ENCODE results near the gene AHNAK.

AHNAK gene

DNA sequence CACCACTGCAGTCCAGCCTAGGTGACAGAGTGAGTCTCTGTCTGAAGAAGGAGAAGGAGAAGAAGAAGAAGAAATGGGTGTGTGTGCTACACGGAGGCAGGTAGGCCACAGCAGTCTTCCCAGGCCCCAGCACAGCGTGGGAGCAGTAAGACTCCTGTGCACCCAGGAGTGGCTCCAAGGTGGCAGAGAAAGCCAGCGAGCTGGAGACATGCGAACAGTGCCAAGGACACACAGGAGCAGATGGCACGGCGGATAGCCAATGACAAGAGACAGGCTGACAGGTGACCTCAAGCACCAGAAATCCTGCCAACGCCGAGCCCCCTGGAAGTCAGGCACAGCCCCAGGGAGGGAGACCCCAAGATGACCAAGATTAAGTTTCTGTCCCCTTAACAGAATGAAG, 136.8 kb downstream of the AHNAK start:
- DNase-seq (ENCODE audit: low spot score) = no peak
- ChIA-PET POLR2A (ENCODE audit: low non-redundant PET) (no interaction called here), CTCF (no interaction called here)
- TF ChIP-seq, protein P1, sequence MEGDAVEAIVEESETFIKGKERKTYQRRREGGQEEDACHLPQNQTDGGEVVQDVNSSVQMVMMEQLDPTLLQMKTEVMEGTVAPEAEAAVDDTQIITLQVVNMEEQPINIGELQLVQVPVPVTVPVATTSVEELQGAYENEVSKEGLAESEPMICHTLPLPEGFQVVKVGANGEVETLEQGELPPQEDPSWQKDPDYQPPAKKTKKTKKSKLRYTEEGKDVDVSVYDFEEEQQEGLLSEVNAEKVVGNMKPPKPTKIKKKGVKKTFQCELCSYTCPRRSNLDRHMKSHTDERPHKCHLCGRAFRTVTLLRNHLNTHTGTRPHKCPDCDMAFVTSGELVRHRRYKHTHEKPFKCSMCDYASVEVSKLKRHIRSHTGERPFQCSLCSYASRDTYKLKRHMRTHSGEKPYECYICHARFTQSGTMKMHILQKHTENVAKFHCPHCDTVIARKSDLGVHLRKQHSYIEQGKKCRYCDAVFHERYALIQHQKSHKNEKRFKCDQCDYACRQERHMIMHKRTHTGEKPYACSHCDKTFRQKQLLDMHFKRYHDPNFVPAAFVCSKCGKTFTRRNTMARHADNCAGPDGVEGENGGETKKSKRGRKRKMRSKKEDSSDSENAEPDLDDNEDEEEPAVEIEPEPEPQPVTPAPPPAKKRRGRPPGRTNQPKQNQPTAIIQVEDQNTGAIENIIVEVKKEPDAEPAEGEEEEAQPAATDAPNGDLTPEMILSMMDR (conservative IDR thresholded peaks at IDR 0.05; ENCODE audit: low read depth) = no peak
- peak overlapping the region; percentile 83; the same call in 1 of the 2 replicates for H3K27ac ChIP-seq

DNA sequence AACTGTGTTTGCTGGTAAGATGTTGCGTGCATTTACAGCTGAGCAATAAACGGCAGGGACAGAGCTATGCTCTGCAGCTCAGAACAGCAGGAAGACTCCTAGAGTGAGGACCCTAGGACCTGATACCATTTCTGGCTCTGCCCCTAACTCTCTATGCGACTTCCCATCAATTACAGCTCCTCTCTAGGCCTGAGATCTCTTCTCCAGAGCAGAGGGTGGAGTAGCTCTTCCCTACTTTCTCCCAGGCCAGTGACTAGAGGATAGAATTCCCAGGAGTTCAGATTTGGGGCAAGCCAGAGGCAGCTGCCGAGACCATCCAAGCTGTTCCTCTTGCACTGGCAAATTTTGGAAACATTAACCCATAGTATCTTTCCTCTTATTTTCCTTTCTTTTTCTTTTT, 140.6 kb downstream of the AHNAK start:
- TF ChIP-seq, protein P1 (conservative IDR thresholded peaks at IDR 0.05; ENCODE audit: low read depth) = no peak
- no peak for DNase-seq (ENCODE audit: low spot score)
- CTCF ChIA-PET = interaction anchor here (0.6 to 2.9 kb wide), 3 partner anchors 19 to 177 kb away, joined by 4 to 11 read pairs (median 6); no protein-coding TSS in a partner anchor
- H3K27ac ChIP-seq = no peak overlapping the region
- POLR2A ChIA-PET (ENCODE audit: low non-redundant PET) = interaction anchor here (0.7 kb wide), 1 partner anchor 297 kb away, joined by 4 read pairs; no protein-coding TSS in a partner anchor

DNA sequence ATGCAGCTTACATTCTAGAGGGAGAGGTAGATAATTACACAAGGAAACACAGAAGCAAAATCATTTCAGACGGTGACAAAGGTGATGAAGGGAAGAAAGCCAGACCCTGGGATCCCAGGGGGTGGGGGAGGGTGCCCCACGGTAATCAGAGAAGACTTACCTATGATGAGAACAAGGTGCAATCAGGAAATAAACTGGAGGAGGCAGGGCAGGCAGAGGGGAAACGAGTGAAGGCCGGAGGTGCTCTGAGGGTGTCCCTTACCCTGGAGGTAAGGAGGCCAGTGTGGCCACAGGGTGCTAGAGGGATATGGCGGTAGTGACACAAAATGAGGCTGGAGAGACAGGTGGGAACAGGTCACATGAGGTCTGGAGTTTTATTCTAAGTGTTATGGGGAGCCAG, 141.7 kb downstream of the AHNAK start:
- TF ChIP-seq, protein P1 (conservative IDR thresholded peaks at IDR 0.05; ENCODE audit: low read depth) = no peak
- H3K27ac ChIP-seq = no peak overlapping the region
- DNase-seq (ENCODE audit: low spot score) = no peak
- ChIA-PET CTCF (interaction anchor here (0.5 to 2.9 kb wide), 2 partner anchors 20 to 1470 kb away, joined by 3 to 11 read pairs; no protein-coding TSS in a partner anchor), POLR2A (ENCODE audit: low non-redundant PET) (no interaction called here)

DNA sequence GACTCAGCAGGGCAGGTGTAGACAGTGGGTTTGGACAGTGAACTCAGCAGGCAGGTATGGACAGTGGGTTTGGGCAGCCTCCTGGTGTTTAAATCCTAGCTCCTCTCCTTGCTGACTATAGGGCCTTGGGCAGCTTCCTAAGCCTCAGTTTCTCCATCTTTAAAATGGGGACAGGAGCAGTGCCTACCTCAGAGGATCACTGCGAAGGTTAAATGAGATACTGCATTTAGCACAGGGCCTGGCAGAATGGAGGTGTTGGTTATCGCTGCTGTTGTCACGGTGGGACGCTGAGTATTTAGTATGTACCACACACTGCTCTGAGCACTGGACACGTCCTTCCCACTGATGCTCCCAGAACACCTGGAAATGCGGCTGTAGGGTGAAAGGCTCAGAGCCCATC, 142.2 kb downstream of the AHNAK start:
- ChIA-PET CTCF (interaction anchor here (0.7 to 2.9 kb wide), 2 partner anchors 20 to 110 kb away, joined by 4 to 11 read pairs; no protein-coding TSS in a partner anchor), POLR2A (ENCODE audit: low non-redundant PET) (no interaction called here)
- no peak overlapping the region for H3K27ac ChIP-seq
- DNase-seq (ENCODE audit: low spot score) = no peak
- TF ChIP-seq, protein P1 (conservative IDR thresholded peaks at IDR 0.05; ENCODE audit: low read depth) = no peak

DNA sequence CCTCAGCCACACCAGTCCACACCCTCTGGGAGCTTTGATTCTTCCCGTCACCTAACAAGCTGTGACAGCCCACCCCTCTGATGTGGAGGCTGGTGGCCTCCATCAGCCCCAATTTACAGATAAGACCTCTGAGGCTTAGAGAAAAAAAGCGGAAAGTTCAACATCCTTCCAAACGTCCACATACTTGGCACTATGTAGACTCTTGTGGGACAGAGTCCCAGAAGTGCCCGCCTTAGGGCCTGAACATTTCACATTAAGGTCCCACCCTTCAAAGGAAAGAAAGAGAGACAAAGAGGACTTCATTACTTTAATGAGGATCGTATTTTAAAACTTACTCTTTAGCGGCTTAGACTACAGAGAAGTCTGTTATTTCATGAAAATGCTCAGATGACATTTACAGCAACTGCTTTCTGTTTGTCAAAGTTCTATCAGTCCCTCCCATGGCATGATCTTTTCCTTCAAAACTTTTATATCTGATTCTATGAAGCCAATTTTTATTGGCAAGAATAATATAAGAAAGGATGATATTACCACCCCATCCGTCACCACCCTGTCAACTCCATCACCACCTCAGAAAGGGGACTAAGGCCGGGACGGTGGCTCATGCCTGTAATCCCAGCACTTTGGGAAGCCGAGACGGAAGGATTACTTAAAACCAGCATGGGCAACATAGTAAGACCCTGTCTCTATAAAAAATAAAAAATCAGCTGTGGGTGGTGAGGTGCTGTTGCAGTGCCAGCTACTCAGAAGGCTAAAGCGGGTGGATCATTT, 143.5 kb downstream of the AHNAK start:
- no peak for DNase-seq (ENCODE audit: low spot score)
- TF ChIP-seq, protein P1 (conservative IDR thresholded peaks at IDR 0.05; ENCODE audit: low read depth) = no peak
- ChIA-PET CTCF (interaction anchor here (0.5 to 2.9 kb wide), 4 partner anchors 8 to 147 kb away, joined by 3 to 11 read pairs (median 4); no protein-coding TSS in a partner anchor), POLR2A (ENCODE audit: low non-redundant PET) (no interaction called here)
- H3K27ac ChIP-seq = no peak overlapping the region

DNA sequence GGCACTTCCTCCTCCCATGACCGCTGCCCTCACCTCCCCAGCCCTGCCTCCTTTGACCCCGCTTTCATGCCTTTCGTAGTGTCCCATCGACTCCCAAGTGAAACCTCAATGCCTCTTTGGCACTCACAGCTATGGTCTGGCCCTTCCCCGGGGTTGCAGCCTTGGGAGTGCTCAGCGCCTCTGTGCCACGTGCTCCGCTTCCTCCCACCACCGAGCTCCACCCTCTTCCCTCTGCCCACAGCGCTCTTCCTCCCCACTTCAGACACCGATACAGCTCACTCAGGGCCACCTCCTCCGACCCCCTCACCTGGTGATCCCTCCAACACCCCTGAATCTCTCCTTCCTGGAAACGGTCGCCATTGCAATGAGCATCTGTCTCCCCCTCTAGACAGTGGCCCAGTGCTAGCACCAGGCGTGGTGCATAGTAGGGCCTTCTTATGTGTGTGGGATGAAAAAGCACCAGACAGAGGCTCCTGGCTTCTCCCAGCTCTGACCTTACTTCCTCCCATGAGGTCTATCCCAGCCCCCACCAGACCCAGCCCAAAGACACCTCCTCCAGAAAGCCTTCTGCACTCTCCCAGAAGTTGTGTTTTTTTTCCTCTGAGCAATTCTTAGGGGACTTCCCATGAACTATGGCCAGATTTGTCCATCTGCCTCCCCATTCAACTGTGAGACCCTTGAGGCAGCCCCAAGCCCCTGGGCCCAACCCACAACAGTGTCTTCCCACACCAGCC, 144.2 kb downstream of the AHNAK start:
- peak overlapping the region; percentile 78 for H3K27ac ChIP-seq
- CTCF ChIA-PET = interaction anchor here (0.7 kb wide), 1 partner anchor 141 kb away, joined by 4 read pairs; no protein-coding TSS in a partner anchor
- POLR2A ChIA-PET (ENCODE audit: low non-redundant PET) = no interaction called here
- TF ChIP-seq, protein P1 (conservative IDR thresholded peaks at IDR 0.05; ENCODE audit: low read depth) = no peak
- no peak for DNase-seq (ENCODE audit: low spot score)

Measured in RWPE1 (cell line).